ENCODE measurements around the gene USP25.

- TF ChIP-seq POLR2A (IDR thresholded peaks at IDR 0.05) (no peak), EP300 (IDR thresholded peaks at IDR 0.05) (no peak), CTCF (IDR thresholded peaks at IDR 0.05) (no peak), POLR2AphosphoS5 (IDR thresholded peaks at IDR 0.05) (no peak)
These were observed 68.0 kb downstream of the USP25 start for GRCh38 chr21:15797577-15798363.
